ENCODE data around the gene ABCC4. TPM values are rescaled to one million over a fixed set of nuclear protein-coding genes. Genes with fewer than 3 reads are reported as not detected.

ABCC4 gene
- 1 to 10 TPM; 1.0 to 2.4 (median 1.5) TPM for polyA plus RNA-seq

- peak within 1 kb of the TSS; percentile 42 for H3K27ac ChIP-seq (ENCODE audit: low read depth, low read length)
- 0% methylated on average over 72 to 98 of the region's 98 CpGs for WGBS, 3 donors
Observed at GRCh38 chr13:95301183-95301967, at the start of gene ABCC4. TSS of gene ABCC4 (minus strand) at chr13:95301451. CDS start at chr13:95301314, 137 bp downstream.

GRCh38 chr13:95349267-95349666 is 48.0 kb upstream of the ABCC4 start:
- WGBS, 3 donors: 57 to 78% (median 71%) methylated on average over 4 of the region's 4 CpGs
- H3K27ac ChIP-seq (ENCODE audit: low read depth, low read length): no peak overlapping the region

GRCh38 chr13:95343944-95344343 is 42.7 kb upstream of the ABCC4 start:
- WGBS, 3 donors: 59 to 68% (median 60%) methylated on average over 3 of the region's 3 CpGs
- H3K27ac ChIP-seq (ENCODE audit: low read depth, low read length): no peak overlapping the region

GRCh38 chr13:95341441-95341840 is 40.2 kb upstream of the ABCC4 start:
- no peak overlapping the region for H3K27ac ChIP-seq (ENCODE audit: low read depth, low read length)
- 66 to 83% (median 70%) methylated on average over 5 of the region's 5 CpGs for WGBS, 3 donors

- 84 to 93% (median 93%) methylated on average over 3 of the region's 3 CpGs for WGBS, 3 donors
- H3K27ac ChIP-seq (ENCODE audit: low read depth, low read length): no peak overlapping the region
Observed at GRCh38 chr13:95338905-95339304, 37.7 kb upstream of the ABCC4 start.

GRCh38 chr13:95337597-95337996 is 36.3 kb upstream of the ABCC4 start:
- 83 to 93% (median 92%) methylated on average over 3 of the region's 3 CpGs for WGBS, 3 donors
- no peak overlapping the region for H3K27ac ChIP-seq (ENCODE audit: low read depth, low read length)

- H3K27ac ChIP-seq (ENCODE audit: low read depth, low read length): no peak overlapping the region
- WGBS, 3 donors: 72 to 94% (median 92%) methylated on average over 6 of the region's 6 CpGs
Observed at GRCh38 chr13:95335667-95336066, 34.4 kb upstream of the ABCC4 start.

GRCh38 chr13:95328386-95328785 is 27.1 kb upstream of the ABCC4 start:
- 90 to 92% (median 92%) methylated on average over 5 of the region's 5 CpGs for WGBS, 3 donors
- no peak overlapping the region for H3K27ac ChIP-seq (ENCODE audit: low read depth, low read length)

GRCh38 chr13:95327190-95327589 is 25.9 kb upstream of the ABCC4 start:
- no peak overlapping the region for H3K27ac ChIP-seq (ENCODE audit: low read depth, low read length)

GRCh38 chr13:95326695-95327094 is 25.4 kb upstream of the ABCC4 start:
- 81 to 89% (median 82%) methylated on average over 5 of the region's 5 CpGs for WGBS, 3 donors
- no peak overlapping the region for H3K27ac ChIP-seq (ENCODE audit: low read depth, low read length)

More at GRCh38 chr13:95327190-95327589, 25.9 kb upstream of the ABCC4 start:
- 83 to 93% (median 92%) methylated on average over 10 of the region's 10 CpGs for WGBS, 3 donors

- H3K27ac ChIP-seq (ENCODE audit: low read depth, low read length): no peak overlapping the region
- WGBS, 3 donors: 61 to 88% (median 71%) methylated on average over 2 to 3 of the region's 3 CpGs
Observed at GRCh38 chr13:95325485-95325884, 24.2 kb upstream of the ABCC4 start.

GRCh38 chr13:95323930-95324662 is 22.8 kb upstream of the ABCC4 start:
- WGBS, 3 donors: 64 to 78% (median 68%) methylated on average over 16 of the region's 16 CpGs

GRCh38 chr13:95319551-95320274 is 18.5 kb upstream of the ABCC4 start:
- H3K27ac ChIP-seq (ENCODE audit: low read depth, low read length): no peak overlapping the region
- WGBS, 3 donors: 71 to 89% (median 82%) methylated on average over 9 of the region's 9 CpGs

More at GRCh38 chr13:95323930-95324662, 22.8 kb upstream of the ABCC4 start:
- no peak overlapping the region for H3K27ac ChIP-seq (ENCODE audit: low read depth, low read length)

GRCh38 chr13:95317039-95317989 is 16.1 kb upstream of the ABCC4 start:
- no peak overlapping the region for H3K27ac ChIP-seq (ENCODE audit: low read depth, low read length)
- WGBS, 3 donors: 77 to 89% (median 85%) methylated on average over 12 of the region's 12 CpGs

GRCh38 chr13:95315752-95316151 is 14.5 kb upstream of the ABCC4 start:
- WGBS, 3 donors: 83 to 86% (median 83%) methylated on average over 3 of the region's 3 CpGs
- no peak overlapping the region for H3K27ac ChIP-seq (ENCODE audit: low read depth, low read length)

- H3K27ac ChIP-seq (ENCODE audit: low read depth, low read length): no peak overlapping the region
- WGBS, 3 donors: 79 to 81% (median 80%) methylated on average over 6 of the region's 6 CpGs
Observed at GRCh38 chr13:95307507-95307906, 6.3 kb upstream of the ABCC4 start.

- WGBS, 3 donors: 58 to 63% (median 58%) methylated on average over 2 of the region's 2 CpGs
- no peak overlapping the region for H3K27ac ChIP-seq (ENCODE audit: low read depth, low read length)
Observed at GRCh38 chr13:95304453-95304852, 3.2 kb upstream of the ABCC4 start.

GRCh38 chr13:95301968-95302393 is 730 bp upstream of the ABCC4 start:
- 15 to 22% (median 18%) methylated on average over 13 of the region's 13 CpGs for WGBS, 3 donors

More at GRCh38 chr13:95301968-95302393, 730 bp upstream of the ABCC4 start:
- H3K27ac ChIP-seq (ENCODE audit: low read depth, low read length): no peak overlapping the region

All from adipose tissue (tissue), 3 donors.